RWPE2 (cell line): ENCODE results near the gene NDUFB2.

Experiments
- ATAC-seq: fragments of 200-7000 bp; cut with Tn5 transposase; 3 replicates; pipeline ENCODE4 v1.9.1; 2021; ENCODE audit warnings: low read depth
- DNase-seq: peaks from one replicate; pipeline ENCODE4 v3.0.0-alpha.2; 2020; ENCODE audit warnings: low spot score
- H3K27ac ChIP-seq: fragments of 450-650 bp; 2 replicates; pipeline ENCODE4 v1.5.1; 2017; ENCODE audit warnings: mild to moderate bottlenecking; ENCODE audit not compliant: poor library complexity, severe bottlenecking
- H3K27me3 ChIP-seq: fragments of 250-450 bp; sonication (Bioruptor Pico); 2 replicates; pipeline ENCODE4 v1.5.1; 2021; ENCODE audit warnings: mild to moderate bottlenecking, moderate library complexity; ENCODE audit not compliant: insufficient read depth, poor library complexity, severe bottlenecking
- H3K36me3 ChIP-seq: fragments of 250-450 bp; sonication (Bioruptor Pico); 2 replicates; pipeline ENCODE4 v1.5.1; 2020; ENCODE audit warnings: low read depth, mild to moderate bottlenecking, moderate library complexity
- H3K4me1 ChIP-seq: fragments of 250-450 bp; sonication (Bioruptor Pico); 2 replicates; pipeline ENCODE4 v1.5.1; 2021; ENCODE audit warnings: mild to moderate bottlenecking, moderate library complexity; ENCODE audit not compliant: insufficient read depth, poor library complexity, severe bottlenecking
- H3K4me3 ChIP-seq: fragments of 250-450 bp; sonication (Bioruptor Pico); 2 replicates; pipeline ENCODE4 v1.5.1; 2021; ENCODE audit warnings: mild to moderate bottlenecking, moderate library complexity; ENCODE audit not compliant: severe bottlenecking
- H3K9me3 ChIP-seq: fragments of 250-450 bp; sonication (Bioruptor Pico); 2 replicates; pipeline ENCODE4 v1.5.1; 2021; ENCODE audit warnings: mild to moderate bottlenecking, moderate library complexity; ENCODE audit not compliant: severe bottlenecking
- TF ChIP-seq, protein P1 (sequence below): fragments of 450-650 bp; IDR thresholded peaks from one replicate; pipeline ENCODE4 v1.5.1; 2017; ENCODE audit warnings: mild to moderate bottlenecking, moderate library complexity; ENCODE audit not compliant: poor library complexity, severe bottlenecking

The NDUFB2 gene

DNA sequence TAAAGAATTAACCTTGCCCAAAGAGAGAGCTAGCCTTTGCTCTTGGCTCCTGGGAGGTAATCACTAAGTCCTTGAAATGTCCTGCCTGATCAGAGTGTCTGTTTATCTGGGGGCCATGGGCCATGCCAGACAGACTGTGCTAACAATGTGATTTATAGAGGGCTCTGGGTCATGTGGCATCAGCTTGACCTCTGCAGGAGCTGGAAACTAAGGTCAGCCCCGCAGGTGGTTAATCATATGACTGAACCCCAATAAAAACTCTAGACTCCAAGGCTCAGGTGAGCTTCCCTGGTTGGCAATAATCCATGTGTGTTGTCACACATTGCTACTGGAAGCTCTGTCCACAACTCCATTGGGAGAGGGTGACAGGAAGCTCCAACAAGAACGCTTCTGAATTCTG is 47.5 kb downstream of the NDUFB2 start:
- Histone ChIP-seq H3K36me3 (peaks cover 8% of the 10 kb centered on the region; the same call in 1 of the 2 replicates), H3K4me1 (no peaks in the 10 kb centered on the region), H3K27me3 (no peaks in the 10 kb centered on the region), H3K9me3 (no peaks in the 10 kb centered on the region), H3K4me3 (no peak overlapping the region), H3K27ac (no peak overlapping the region)
- TF ChIP-seq, protein P1, sequence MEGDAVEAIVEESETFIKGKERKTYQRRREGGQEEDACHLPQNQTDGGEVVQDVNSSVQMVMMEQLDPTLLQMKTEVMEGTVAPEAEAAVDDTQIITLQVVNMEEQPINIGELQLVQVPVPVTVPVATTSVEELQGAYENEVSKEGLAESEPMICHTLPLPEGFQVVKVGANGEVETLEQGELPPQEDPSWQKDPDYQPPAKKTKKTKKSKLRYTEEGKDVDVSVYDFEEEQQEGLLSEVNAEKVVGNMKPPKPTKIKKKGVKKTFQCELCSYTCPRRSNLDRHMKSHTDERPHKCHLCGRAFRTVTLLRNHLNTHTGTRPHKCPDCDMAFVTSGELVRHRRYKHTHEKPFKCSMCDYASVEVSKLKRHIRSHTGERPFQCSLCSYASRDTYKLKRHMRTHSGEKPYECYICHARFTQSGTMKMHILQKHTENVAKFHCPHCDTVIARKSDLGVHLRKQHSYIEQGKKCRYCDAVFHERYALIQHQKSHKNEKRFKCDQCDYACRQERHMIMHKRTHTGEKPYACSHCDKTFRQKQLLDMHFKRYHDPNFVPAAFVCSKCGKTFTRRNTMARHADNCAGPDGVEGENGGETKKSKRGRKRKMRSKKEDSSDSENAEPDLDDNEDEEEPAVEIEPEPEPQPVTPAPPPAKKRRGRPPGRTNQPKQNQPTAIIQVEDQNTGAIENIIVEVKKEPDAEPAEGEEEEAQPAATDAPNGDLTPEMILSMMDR: no peak
- no peak for ATAC-seq
- DNase-seq: no peak

DNA sequence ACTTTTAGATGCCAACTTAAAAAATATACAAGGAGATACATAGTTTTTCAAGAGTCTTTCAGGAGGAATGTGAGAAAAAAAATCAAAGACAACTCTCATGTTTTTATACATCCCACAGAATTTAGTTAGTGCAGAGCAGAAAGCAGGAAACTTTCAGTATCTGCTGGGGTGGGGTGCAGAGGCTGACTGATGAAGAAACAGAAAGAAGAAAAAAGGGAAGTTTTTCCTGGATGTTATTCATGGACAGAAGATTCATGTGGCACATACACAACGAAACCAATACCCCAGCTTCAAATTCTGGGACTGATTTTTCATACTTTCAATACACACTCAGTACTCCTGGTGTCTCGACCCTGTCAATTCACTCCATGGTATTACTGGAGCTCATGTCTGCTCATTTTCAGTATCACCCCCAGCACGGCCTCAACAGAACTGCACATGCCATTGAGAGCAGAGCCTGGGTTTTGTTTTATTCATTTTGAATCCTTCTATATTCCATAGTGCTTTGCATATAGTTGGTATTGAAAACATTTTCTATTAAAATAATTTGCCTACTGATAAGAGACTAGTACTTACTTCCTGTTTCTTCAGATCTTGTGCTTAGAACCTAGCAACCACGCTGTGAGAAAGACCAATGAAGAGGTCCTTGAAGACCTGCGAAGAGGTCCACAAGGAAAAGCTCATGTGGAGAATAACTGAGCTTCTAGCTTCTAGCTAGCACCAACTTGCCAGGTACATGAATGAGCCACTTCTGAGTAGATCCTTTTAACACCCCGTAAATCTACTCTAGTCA is 49.0 kb downstream of the NDUFB2 start:
- Histone ChIP-seq H3K4me1 (no peaks in the 10 kb centered on the region), H3K9me3 (no peaks in the 10 kb centered on the region), H3K27me3 (no peaks in the 10 kb centered on the region), H3K4me3 (no peak overlapping the region), H3K36me3 (peaks cover 4% of the 10 kb centered on the region; the same call in 1 of the 2 replicates), H3K27ac (no peak overlapping the region)
- no peak for DNase-seq
- ATAC-seq: no peak
- TF ChIP-seq, protein P1: no peak

DNA sequence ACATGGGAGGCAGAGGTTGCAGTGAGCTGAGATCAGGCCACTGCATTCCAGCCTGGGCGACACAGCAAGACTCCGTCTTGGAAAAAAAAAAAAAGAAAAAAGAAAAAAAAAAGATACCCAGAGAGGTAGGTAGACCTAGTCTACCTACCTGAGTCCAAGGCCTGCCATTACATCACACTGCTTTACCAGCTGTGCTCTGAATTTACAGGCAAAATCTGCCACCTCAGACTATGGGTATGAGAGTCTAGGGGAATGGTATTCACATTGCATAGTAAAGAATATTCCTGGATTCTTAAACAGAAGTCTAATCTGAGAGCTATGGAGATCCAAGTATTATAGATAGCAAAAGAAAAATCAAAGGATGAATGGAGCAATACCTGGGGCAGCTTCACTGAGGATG is 50.2 kb downstream of the NDUFB2 start:
- DNase-seq (no peak), ATAC-seq (no peak)
- H3K27me3 ChIP-seq: no peaks in the 10 kb centered on the region
- no peaks in the 10 kb centered on the region for H3K4me1 ChIP-seq
- H3K27ac ChIP-seq: no peak overlapping the region
- no peak overlapping the region for H3K4me3 ChIP-seq
- peaks cover 4% of the 10 kb centered on the region; the same call in 1 of the 2 replicates for H3K36me3 ChIP-seq
- H3K9me3 ChIP-seq: no peaks in the 10 kb centered on the region
- TF ChIP-seq, protein P1: no peak

DNA sequence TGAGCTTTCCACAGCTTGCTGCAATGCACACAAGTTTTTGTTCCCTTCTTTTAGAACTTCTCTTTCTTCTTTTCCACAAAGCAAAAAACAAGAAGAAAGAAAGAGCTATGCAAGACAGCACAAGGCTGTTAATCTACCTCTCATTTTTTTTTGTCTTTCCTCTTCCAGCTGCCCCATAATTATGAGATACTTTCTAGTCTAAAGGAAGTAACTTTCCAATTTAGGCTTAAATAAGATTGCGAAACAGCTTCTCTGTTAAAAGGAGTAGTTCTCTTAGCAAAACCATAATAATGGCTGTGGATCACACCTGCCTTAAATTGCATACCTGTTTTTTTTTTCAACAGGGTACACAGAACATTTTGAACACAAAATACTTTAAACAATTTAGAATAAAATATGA is 56.0 kb downstream of the NDUFB2 start:
- ATAC-seq (no peak), DNase-seq (no peak)
- Histone ChIP-seq H3K27me3 (no peaks in the 10 kb centered on the region), H3K36me3 (peaks cover 14% of the 10 kb centered on the region), H3K27ac (no peak overlapping the region), H3K4me1 (no peaks in the 10 kb centered on the region), H3K9me3 (no peaks in the 10 kb centered on the region), H3K4me3 (no peak overlapping the region)
- TF ChIP-seq, protein P1: no peak

DNA sequence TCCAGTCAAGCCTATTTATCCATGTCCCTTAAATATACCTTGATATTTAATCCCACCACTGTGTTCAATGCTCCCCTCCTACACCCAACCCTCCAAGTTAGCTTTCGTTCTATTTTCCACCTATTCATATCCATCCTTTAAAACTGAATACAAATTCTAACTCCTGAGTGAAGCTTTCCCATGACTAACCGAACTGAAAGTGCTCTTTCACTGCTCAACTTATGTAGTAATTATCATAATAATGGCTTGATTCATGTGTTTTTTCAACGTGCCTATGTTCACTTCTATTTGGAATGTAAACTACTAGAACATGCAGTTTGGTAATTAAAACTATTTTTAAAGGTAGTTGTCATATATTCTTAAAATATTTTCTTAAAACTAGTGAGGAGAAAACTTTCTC is 58.0 kb downstream of the NDUFB2 start:
- Histone ChIP-seq H3K9me3 (no peaks in the 10 kb centered on the region), H3K27me3 (no peaks in the 10 kb centered on the region), H3K4me1 (no peaks in the 10 kb centered on the region), H3K36me3 (peaks cover 11% of the 10 kb centered on the region), H3K4me3 (no peak overlapping the region), H3K27ac (no peak overlapping the region)
- ATAC-seq: no peak
- no peak for DNase-seq
- TF ChIP-seq, protein P1: no peak
